ENCODE results near the gene SEC24C.

- TF ChIP-seq CTCF (IDR thresholded peaks at IDR 0.05): no peak
- TF ChIP-seq POLR2A (IDR thresholded peaks at IDR 0.05): no peak
These were observed 26.6 kb upstream of the SEC24C start for GRCh38 chr10:73717556-73717955.

Measured in uterus (tissue), 2 donors.